Heart left ventricle (tissue), 16 donors: ENCODE results near the gene HSPA12A. TPM values are rescaled to one million over a fixed set of nuclear protein-coding genes. Genes with fewer than 3 reads are reported as not detected.
A peak's percentile ranks its signal among the peaks of the same experiment; 100 is the strongest.

Source experiments
- ATAC-seq, 4 donors: fragments of 200-7000 bp; cut with Tn5 transposase; one replicate each; pipeline ENCODE4 v1.9.1; 2020 to 2022; ENCODE audit warnings: moderate library complexity in 4 of 4, mild to moderate bottlenecking in 3 of 4, moderate number of reproducible peaks in 1 of 4
- DNase-seq, 5 donors: peaks; one replicate each; pipeline ENCODE4 v3.0.0-alpha.2; 2020
- H3K27ac ChIP-seq, 12 donors: fragments of 200-600 bp; sonication (generic) in 4 of 12; one replicate each; pipeline versions ENCODE4 v1.5.0 to v1.8.0; 2016 to 2022; ENCODE audit warnings: mild to moderate bottlenecking in 2 of 12
- H3K27me3 ChIP-seq, 9 donors: fragments of 200-600 bp; sonication (generic) in 2 of 9; one replicate each; pipeline versions ENCODE4 v1.5.1 to v1.8.0; 2016 to 2022; ENCODE audit warnings: mild to moderate bottlenecking in 3 of 9
- H3K36me3 ChIP-seq, 9 donors: fragments of 200-600 bp; sonication (generic) in 2 of 9; one replicate each; pipeline versions ENCODE4 v1.5.0 to v1.8.0; 2018 to 2022; ENCODE audit warnings: mild to moderate bottlenecking in 2 of 9
- H3K4me1 ChIP-seq, 12 donors: fragments of 200-600 bp; sonication (generic) in 4 of 12; one replicate each; pipeline versions ENCODE4 v1.5.0 to v1.8.0; 2016 to 2022; ENCODE audit warnings: mild to moderate bottlenecking in 3 of 12
- H3K4me3 ChIP-seq, 12 donors: fragments of 200-600 bp; sonication (generic) in 4 of 12; one replicate each; pipeline versions ENCODE4 v1.5.0 to v1.8.0; 2017 to 2022; ENCODE audit warnings: mild to moderate bottlenecking in 9 of 12, moderate library complexity in 4 of 12
- H3K9me3 ChIP-seq, 12 donors: fragments of 200-600 bp; sonication (generic) in 4 of 12; one replicate each; pipeline versions ENCODE4 v1.5.0 to v1.8.0; 2016 to 2022; ENCODE audit warnings: mild to moderate bottlenecking in 1 of 12
- CTCF ChIP-seq, 12 donors: fragments of 200-600 bp; sonication (generic) in 4 of 12; IDR thresholded peaks; one replicate each; pipeline versions ENCODE4 v1.5.0 to v1.8.0; 2018 to 2022; ENCODE audit warnings: antibody characterized with exemption in 12 of 12, mild to moderate bottlenecking in 5 of 12
- POLR2A ChIP-seq, 2 donors: fragments of 450-650 bp; IDR thresholded peaks; one replicate each; pipeline ENCODE4 v1.6.1; 2017; ENCODE audit warnings: antibody characterized with exemption in 2 of 2, mild to moderate bottlenecking in 2 of 2, moderate library complexity in 2 of 2
- WGBS, 4 donors: extraction: QIAGEN DNeasy Blood & Tissue Kit in 2 of 4; methylation state at CpG; one replicate each; pipeline versions ENCODE4 v1.1.5 to v1.1.7; 2013 to 2018; 5-methylcytosine and 5-hydroxymethylcytosine counted together
- intact Hi-C, 10 donors: fragments of 100-400 bp; cut with DNase I; formaldehyde crosslinking; loops; one replicate each; pipeline versions ENCODE4 v1.11.1 to v1.14.2; 2022
- polyA plus RNA-seq, 2 donors: library from polyadenylated mRNA; stranded (reverse); fragments of 200-250 nt; gene quantifications; one replicate each; pipeline ENCODE4 v1.2.3, GENCODE V29; 2013
- total RNA-seq, 9 donors: library from RNA; depleted of rRNA in 2 of 9; stranded (reverse); fragments of >200 nt in 2 of 9; fragmentation: NEBNext Ultra II Directional in 3 of 9; extraction: Animal tissue kit (Norgen Biotek cat#: 25700) in 3 of 9; gene quantifications; one replicate each; pipeline versions ENCODE4 v1.1.0 to v1.2.4, GENCODE V29; 2016 to 2023
- donor health status: ischemic (EF 13 %, LVEDD 7.1; RV severe dilation, severe dysfunction).
- donor health status: healthy with polysubstance abuse.
- donor health status: DM: no; HTN: yes; CAD: no.
- donor health status: DM: no; HTN: no; CAD: no.
- donor health status: ischemic (EF 25% LVEDD 6.9; RV normal size, moderate dysfunction).
- donor health status: ischemic (EF 25% LVEDD 5.7; RV mildly dilated, moderate dysfunction).
- donor health status: healthy.
- donor health status: DM: yes; HTN: yes; CAD: no.
- donor health status: ischemic (EF 35%, LVEDD 5.7; RV mildly dilated, moderate dysfunction).
- donor health status: nonischemic (EF 11% LVEDD 7.7; RV severe dilation, severe dysfunction).
- donor health status: DM: yes; HTN: yes; CAD: no.
- donor health status: PGD.
- donor health status: ischemic (EF 29% LVEDD 5.4; RV normal size, mild dysfunction).
- donor health status: nonischemic (EF 23%, LVEDD 6.1; RV moderate dilation, normal function).

The HSPA12A gene
- total and polyA plus RNA-seq, 11 donors: 4.7 to 17.0 (median 13.5) TPM

- ATAC-seq: no peak
- H3K4me1 ChIP-seq: peaks cover 0 to 16% (median 0%) of the 10 kb centered on the region in 12 donors
- TF ChIP-seq CTCF (IDR thresholded peaks at IDR 0.05) (no peak), POLR2A (IDR thresholded peaks at IDR 0.05) (no peak)
Observed at GRCh38 chr10:116732573-116732972, 9.8 kb downstream of the HSPA12A start.

GRCh38 chr10:116730464-116731260 lies 11.7 kb downstream of the HSPA12A start:
- peaks cover 0 to 15% (median 0%) of the 10 kb centered on the region in 12 donors for H3K4me1 ChIP-seq
- no peak overlapping the region for H3K27ac ChIP-seq
- intact Hi-C loops: no loop called here
- H3K36me3 ChIP-seq: no peaks in the 10 kb centered on the region
- H3K27me3 ChIP-seq: no peaks in the 10 kb centered on the region
- DNase-seq (no peak), ATAC-seq (peak in 1 of 4 donors; percentile 33)
- H3K9me3 ChIP-seq: no peaks in the 10 kb centered on the region
- no peak for TF ChIP-seq CTCF (IDR thresholded peaks at IDR 0.05)
- TF ChIP-seq POLR2A (IDR thresholded peaks at IDR 0.05): no peak
- no peak overlapping the region for H3K4me3 ChIP-seq
- WGBS, 4 donors: 82 to 86% (median 84%) methylated on average over 8 to 14 of the region's 14 CpGs

More at GRCh38 chr10:116732573-116732972, 9.8 kb downstream of the HSPA12A start:
- Histone ChIP-seq H3K36me3 (no peaks in the 10 kb centered on the region), H3K27me3 (no peaks in the 10 kb centered on the region), H3K4me3 (no peak overlapping the region), H3K9me3 (peaks cover 0 to 5% (median 0%) of the 10 kb centered on the region in 12 donors), H3K27ac (no peak overlapping the region)
- intact Hi-C loops: no loop called here
- no peak for DNase-seq
- 62 to 85% (median 79%) methylated on average over 6 to 8 of the region's 8 CpGs for WGBS, 4 donors

- no peak overlapping the region for H3K27ac ChIP-seq
- no peak overlapping the region for H3K4me3 ChIP-seq
- no peak for ATAC-seq
- WGBS, 4 donors: 80 to 88% (median 85%) methylated on average over 7 of the region's 7 CpGs
- TF ChIP-seq CTCF (IDR thresholded peaks at IDR 0.05) (no peak), POLR2A (IDR thresholded peaks at IDR 0.05) (no peak)
- no peak for DNase-seq
- intact Hi-C loops: no loop called here
- H3K27me3 ChIP-seq: no peaks in the 10 kb centered on the region
- H3K9me3 ChIP-seq: no peaks in the 10 kb centered on the region
- H3K36me3 ChIP-seq: no peaks in the 10 kb centered on the region
- H3K4me1 ChIP-seq: peaks cover 0 to 8% (median 0%) of the 10 kb centered on the region in 12 donors
Observed at GRCh38 chr10:116729243-116729642, 13.1 kb downstream of the HSPA12A start.

GRCh38 chr10:116728526-116729096 lies 13.8 kb downstream of the HSPA12A start:
- intact Hi-C loops: no loop called here
- Histone ChIP-seq H3K36me3 (no peaks in the 10 kb centered on the region), H3K9me3 (no peaks in the 10 kb centered on the region), H3K4me3 (no peak overlapping the region), H3K27ac (no peak overlapping the region), H3K27me3 (no peaks in the 10 kb centered on the region), H3K4me1 (peaks cover 0 to 7% (median 0%) of the 10 kb centered on the region in 12 donors)
- ATAC-seq (no peak), DNase-seq (no peak)
- 74 to 97% (median 80%) methylated on average over 4 to 5 of the region's 5 CpGs for WGBS, 4 donors
- TF ChIP-seq POLR2A (IDR thresholded peaks at IDR 0.05) (no peak), CTCF (IDR thresholded peaks at IDR 0.05) (no peak)
